ENCODE measurements around the gene ZNF394. TPM values are rescaled to one million over a fixed set of nuclear protein-coding genes. Genes with fewer than 3 reads are reported as not detected.

The ZNF394 gene
- 35.1 TPM for total RNA-seq

GRCh38 chr7:99499721-99500636, at the start of gene ZNF394:
Gene ZNF394, minus strand, starts transcription at chr7:99500281. Its CDS starts 188 bp downstream, at chr7:99500093.

GRCh38 chr7:99504603-99505323, 4.7 kb upstream of the ZNF394 start, which contains the start of gene ZKSCAN5:
Gene ZKSCAN5, plus strand, starts transcription at chr7:99504662. Its CDS starts 1,383 bp downstream, at chr7:99506045.

DNA sequence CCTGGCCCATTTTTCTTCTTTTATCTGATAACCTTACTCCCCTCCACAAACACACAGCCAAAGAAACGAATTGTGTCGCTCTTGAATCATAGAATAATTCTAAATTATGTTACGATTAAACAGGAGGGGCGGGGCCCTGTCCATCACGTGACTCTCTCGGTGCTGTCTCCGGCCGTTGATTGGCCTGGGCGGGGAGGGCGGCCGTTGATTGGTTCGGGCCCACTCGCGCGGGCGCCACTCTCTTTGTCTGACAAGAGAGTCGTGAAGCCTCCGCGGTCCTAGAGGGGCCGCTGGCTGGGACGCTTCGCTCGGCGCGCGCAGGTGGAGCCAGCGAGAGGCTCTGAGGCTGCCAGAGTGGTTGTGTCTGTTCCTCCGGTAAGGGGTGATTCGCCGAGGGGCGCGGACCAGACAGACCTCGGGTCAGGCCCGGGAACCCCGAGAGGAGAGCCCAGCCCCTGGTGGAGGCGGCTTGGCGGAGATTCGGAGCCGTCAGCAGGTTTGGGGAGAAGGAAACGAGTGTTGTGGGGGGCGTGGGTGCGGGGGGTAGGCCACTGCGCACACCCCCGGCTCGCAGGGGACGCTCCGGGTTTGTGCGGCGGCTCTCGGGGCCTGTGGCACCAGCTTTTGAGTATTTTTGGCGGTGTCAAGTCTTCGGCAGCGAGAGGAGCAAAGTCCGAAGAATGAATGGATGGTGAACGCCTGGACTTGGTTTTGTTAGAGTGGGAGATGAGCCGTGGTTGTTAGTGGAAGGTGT, 27.3 kb downstream of the ZNF394 start, which contains the start of gene ZNF789:
TSS of gene ZNF789 (plus strand) at position 330 of the 754 bp plus-strand sequence. CDS start 3,567 bp downstream, outside the sequence.

Other genes with a start within 250 kb of the ZNF394 start
- gene MYH16, start 227.4 kb downstream of the ZNF394 start, total RNA-seq, result not detected
- 74.1 TPM for gene ARPC1A, start 174.4 kb downstream of the ZNF394 start, total RNA-seq
- 41.9 TPM for gene ARPC1B, start 125.6 kb downstream of the ZNF394 start, total RNA-seq
- gene PDAP1, start 91.7 kb downstream of the ZNF394 start, total RNA-seq, result 58.3 TPM
- gene BUD31, start 91.3 kb downstream of the ZNF394 start, total RNA-seq, result 43.3 TPM
- gene PTCD1, start 61.5 kb downstream of the ZNF394 start, total RNA-seq, result 8.8 TPM
- 26.4 TPM for gene CPSF4, start 61.3 kb downstream of the ZNF394 start, total RNA-seq
- 513 TPM for gene ATP5MF, start 34.1 kb downstream of the ZNF394 start, total RNA-seq
- gene ZNF789, start 27.4 kb downstream of the ZNF394 start, total RNA-seq, result 32.5 TPM
- gene ZKSCAN5, start 4.4 kb upstream of the ZNF394 start, total RNA-seq, result 19.4 TPM
- 21.8 TPM for gene FAM200A, start 51.8 kb upstream of the ZNF394 start, total RNA-seq
- gene ZNF655, start 58.4 kb upstream of the ZNF394 start, total RNA-seq, result 113 TPM
- not detected for gene TMEM225B, start 98.0 kb upstream of the ZNF394 start, total RNA-seq
- 29.7 TPM for gene ZSCAN25, start 116.7 kb upstream of the ZNF394 start, total RNA-seq
- 4.6 TPM for gene CYP3A5, start 179.7 kb upstream of the ZNF394 start, total RNA-seq
- not detected for gene CYP3A7, start 234.9 kb upstream of the ZNF394 start, total RNA-seq

Data from camera-type eye (tissue), 1 donor.